HG02884 (cell line): ENCODE measurements around the gene PTPN18.

Experiments used
- ATAC-seq: cut with Tn5 transposase; IDR thresholded peaks from one replicate; pipeline ENCODE4 v1.9.1; 2021; ENCODE audit warnings: mild to moderate bottlenecking, moderate library complexity; ENCODE audit not compliant: unreplicated experiment

PTPN18 gene

DNA sequence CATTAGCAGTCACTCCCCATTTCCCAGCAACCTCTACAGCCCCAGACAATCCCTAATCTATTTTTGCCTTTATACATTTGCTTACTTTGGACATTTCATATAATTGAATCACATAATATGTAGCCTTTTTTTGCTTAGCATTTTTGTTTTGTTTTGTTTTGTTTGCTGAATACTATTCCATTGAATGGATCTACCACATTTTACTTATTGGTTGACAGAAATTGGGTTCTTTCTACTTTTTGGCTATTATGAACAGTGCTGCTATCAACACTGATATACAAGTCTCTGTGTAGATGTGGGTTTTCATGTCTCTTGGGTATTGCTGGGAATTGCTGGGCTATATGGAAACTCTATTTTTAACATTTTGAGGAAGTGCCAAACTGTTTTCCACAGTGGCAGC is 7.6 kb downstream of the PTPN18 start:
- ATAC-seq = no peak

- no peak for ATAC-seq
These were observed 9.2 kb downstream of the PTPN18 start for GRCh38 chr2:130365075-130365474.

- ATAC-seq = no peak
These were observed 10.1 kb downstream of the PTPN18 start for GRCh38 chr2:130365963-130366362.

- ATAC-seq = no peak
These were observed 10.9 kb downstream of the PTPN18 start for GRCh38 chr2:130366720-130367119.

GRCh38 chr2:130368786-130369185 is 12.9 kb downstream of the PTPN18 start:
- ATAC-seq = no peak

DNA sequence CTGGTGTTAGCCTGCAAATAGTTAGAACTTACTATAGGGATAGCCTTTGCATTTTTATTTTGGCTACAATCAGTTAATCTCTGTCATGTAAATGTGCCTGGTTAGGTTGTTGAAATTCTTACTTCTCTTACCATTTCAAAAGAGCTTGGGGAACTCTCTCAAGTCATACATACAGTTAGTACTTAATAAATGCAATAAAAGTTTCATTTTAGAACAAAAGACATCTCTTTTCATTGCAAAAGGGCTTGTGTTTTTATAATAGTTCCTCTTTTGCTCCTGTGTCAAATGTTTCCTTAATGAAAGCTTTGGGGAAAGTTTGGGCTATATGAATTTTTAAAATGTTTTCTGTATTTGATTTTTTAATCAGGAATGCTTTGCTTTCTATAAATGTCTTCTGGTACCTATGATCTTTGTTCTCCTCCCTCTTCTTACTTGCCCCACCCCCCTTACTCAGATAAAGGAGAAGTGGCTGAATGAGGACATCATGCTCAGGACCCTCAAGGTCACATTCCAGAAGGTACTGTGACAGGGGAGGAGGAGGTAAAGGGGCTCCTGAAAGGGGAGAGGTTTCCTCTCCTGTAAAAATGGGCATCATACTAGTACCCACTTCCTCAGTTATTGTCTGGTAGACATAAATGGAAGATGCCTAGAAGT is 13.6 kb downstream of the PTPN18 start:
- no peak for ATAC-seq

DNA sequence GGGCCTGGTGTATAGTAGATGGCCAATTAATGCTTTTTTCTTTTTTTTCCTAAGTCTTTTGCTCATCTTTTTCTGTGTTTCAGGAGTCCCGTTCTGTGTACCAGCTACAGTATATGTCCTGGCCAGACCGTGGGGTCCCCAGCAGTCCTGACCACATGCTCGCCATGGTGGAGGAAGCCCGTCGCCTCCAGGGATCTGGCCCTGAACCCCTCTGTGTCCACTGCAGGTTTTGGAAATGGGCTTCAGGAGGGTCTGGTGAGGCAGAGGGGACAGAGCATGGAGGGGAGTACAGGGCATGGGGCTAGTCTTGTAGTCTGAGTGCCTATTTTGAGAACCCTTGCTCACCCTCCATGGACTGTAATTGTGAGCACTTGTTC is 14.1 kb downstream of the PTPN18 start:
- no peak for ATAC-seq

DNA sequence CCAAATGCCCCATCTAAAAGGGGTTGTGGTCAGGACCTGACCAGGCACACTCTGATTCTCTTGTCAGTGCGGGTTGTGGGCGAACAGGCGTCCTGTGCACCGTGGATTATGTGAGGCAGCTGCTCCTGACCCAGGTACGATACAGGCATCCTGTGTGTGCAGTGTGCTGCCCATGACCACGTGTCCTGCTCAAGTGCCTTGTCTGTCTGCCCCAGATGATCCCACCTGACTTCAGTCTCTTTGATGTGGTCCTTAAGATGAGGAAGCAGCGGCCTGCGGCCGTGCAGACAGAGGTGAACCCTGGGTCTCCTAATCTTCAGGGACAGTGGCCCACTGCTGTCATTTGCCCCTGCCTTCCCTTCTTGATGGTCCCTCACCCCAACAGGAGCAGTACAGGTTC is 14.6 kb downstream of the PTPN18 start:
- ATAC-seq = no peak

GRCh38 chr2:130371723-130372054 is 15.8 kb downstream of the PTPN18 start:
- ATAC-seq = peak; percentile 26

DNA sequence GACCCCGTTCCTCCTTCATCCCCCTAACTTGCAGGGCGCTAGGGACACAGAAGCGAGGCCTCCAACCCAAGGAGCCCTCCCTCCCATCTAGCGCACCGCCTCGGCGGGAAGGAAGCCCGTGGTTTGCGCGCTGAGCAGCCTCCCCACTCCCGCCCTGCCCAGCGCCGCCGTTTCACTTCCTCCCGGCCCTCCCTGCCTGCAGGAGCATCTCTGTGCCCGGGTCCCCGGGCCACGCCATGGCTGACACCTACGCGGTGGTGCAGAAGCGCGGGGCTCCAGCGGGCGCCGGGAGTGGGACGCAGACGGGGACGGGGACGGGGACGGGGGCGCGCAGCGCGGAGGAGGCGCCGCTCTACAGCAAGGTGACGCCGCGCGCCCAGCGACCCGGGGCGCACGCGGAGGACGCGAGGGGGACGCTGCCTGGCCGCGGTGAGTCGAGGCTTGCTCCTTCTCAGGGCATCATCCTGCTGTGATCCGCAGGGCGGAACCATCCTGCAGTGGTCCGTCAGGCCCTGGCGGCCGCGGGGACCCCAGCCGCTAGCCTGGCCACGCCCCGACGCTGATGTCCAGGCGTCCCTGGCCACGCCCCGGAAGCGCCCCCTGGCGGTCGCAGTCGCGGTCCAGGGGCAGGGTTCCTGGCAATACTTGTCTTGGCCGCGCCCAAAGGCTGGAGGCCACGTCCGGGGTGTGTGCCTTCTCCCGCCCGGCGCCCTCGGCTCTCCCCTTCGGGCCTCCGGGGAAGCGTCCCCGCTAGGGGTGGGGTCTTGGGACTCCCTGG is 16.4 kb downstream of the PTPN18 start:
- ATAC-seq = peak; percentile 64

- ATAC-seq = peak; percentile 0
These were observed 17.3 kb downstream of the PTPN18 start for GRCh38 chr2:130372833-130373807.

DNA sequence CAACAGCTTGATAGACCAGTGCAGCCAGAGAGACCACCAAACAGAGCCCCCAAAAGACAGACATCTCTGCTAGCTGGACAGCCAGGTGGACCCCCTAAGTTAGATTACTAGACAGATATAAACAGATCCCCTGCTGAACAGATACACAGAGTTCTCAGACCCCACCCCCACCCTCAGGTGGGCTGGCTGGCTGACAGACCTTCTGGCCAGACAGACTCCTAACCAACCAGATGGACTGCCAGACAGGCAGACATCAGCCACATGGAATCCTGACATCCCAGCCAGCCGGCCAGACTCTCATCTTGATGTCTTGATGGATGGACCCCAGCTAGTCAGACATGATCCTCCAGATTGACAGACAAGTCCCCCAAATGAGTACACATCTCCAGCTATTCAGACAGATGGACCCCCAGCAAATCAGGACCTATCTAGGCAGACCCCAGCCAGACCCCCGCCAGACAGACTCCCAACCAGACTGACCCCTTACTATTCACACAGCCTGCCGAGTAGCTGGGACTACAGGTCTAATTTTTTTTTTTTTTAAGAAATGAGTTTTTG is 18.0 kb downstream of the PTPN18 start:
- ATAC-seq = no peak

- ATAC-seq = no peak
These were observed 18.9 kb downstream of the PTPN18 start for GRCh38 chr2:130374587-130375290.

GRCh38 chr2:130375291-130376266 is 19.7 kb downstream of the PTPN18 start:
- ATAC-seq = no peak

DNA sequence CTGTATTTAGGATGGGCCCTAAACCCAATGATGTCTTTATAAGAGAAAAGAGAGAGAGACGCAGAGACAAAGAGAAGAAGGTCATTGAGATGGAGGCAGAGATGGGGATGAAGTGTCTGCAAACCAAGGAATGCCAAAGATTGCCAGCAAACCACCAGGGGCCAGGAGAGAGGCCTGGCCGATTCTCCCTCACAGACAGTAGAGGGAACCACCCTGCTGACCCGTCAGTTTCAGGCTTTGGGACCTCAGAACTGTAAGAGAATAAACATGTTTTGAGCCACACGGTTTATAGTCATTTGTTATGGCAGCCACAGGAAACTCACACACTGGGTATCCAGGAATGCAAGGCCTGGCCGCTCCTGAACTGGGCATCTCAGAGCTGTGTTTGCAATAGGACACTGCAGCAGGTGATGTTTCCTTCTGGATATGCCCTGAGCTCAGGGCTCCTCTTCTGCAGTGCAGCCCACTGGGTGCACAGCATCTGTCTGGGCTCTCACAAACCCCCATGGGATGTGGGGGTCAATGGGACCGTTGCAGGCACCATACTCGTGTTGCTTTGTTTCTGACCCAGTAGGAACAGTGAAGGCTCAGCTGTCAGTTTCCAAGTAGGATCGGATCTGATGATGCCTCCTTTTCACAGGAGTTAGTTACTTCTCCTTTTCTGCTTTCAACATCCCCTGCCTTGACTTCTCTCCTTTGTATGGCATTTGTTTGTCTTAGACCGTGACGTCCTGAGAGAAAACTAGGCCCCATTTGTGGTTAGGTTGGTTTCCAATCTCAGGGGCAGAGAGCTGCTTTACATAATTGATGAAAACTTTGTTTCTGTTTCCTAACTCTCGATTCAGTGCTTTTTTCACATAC is 20.8 kb downstream of the PTPN18 start:
- ATAC-seq = peak; percentile 50

DNA sequence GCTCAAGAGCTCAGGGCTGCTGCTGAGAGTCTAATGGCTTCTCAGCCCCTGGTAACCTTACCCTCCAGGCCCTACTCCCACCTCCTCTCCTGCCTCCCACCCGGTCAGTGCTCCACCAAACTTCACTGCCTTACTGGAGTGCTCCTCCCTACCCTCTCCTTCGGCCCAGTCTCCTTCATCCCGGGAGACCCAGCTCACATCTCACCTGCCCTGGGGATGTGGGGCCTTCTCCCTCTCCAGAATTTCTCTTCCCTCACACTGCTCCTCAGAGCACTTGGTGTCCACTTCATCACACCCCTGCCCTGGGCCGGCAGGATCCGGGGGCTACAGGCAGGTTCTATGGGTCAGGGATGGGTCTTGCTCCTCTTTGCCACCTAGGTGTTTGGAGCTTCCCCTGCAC is 21.6 kb downstream of the PTPN18 start:
- no peak for ATAC-seq

DNA sequence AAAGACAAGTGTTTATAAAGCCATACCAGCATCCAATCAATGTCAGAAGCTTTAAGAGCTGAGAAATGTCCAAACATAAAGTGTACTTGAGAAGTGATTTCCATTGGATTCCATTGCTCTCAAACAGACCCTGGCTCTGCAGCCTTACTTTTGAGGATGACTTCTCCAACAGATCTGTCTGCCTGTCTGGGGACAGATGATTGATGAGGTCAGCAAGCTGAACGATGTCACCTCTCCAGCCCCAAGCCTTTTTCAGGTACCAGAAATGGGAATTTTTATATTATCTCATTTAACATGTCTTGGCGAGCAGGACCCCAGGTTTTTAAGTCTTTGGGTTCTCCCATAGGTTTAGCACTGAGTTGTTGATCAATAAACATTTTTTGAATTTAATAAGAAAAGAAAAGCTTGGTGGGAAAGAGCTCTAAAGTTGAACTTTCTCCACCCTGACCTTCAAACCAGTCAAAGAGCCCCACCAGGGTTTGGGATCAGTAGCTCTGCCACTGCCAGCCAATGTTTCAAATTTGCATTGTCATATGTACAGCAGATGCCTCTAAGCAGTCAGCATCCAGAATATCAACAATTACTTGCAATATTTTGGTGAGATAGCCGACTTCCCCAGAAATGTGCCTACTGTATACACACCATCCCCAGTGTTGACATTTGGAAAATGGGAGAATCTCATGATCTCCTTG is 22.5 kb downstream of the PTPN18 start:
- no peak for ATAC-seq

DNA sequence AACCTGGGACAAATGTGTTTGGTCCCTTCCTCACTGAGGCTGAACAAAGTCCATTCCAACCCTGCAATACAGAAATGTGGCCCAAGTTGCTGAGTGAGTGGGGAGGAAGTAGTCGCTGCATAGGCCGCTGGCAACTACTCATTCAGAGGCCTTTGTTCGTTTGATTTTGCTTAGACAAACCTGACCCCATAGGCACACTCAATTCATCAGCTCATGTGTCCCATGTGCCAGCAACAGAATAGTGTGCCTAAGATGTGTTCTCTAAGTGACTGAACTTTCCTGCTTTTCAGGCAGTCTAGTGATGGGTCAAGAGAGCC is 23.0 kb downstream of the PTPN18 start:
- no peak for ATAC-seq
